SK-N-SH (cell line): ENCODE data around the gene TEX28. TPM values are rescaled to one million over a fixed set of nuclear protein-coding genes. Genes with fewer than 3 reads are reported as not detected.

Experiments used
- CTCF ChIA-PET: fragments of 300-600, 350-600 bp; formaldehyde crosslinking; extraction: SDS; loops from one replicate; lab custom pipeline; 2021; lab: Yijun Ruan, JAX
- POLR2A ChIA-PET: fragments of 350-600 bp; sonication (Branson Sonifier 250); formaldehyde crosslinking; extraction: SDS; loops from one replicate; lab custom pipeline; 2020; ENCODE audit warnings: antibody characterized with exemption, inconsistent platforms; lab: Yijun Ruan, JAX
- DNase-seq: peaks from one replicate; pipeline ENCODE4 v3.0.0; 2012
- H2AFZ ChIP-seq: fragments of 200-600 bp; sonication (generic); 2 replicates; pipeline ENCODE4 v1.8.1; 2016; ENCODE audit warnings: antibody characterized with exemption, mild to moderate bottlenecking, low read depth
- H3F3A ChIP-seq: fragments of 200-600 bp; sonication (generic); replicated peaks from 2 replicates; pipeline ENCODE3; 2016; ENCODE audit warnings: antibody characterized with exemption, mild to moderate bottlenecking; ENCODE audit not compliant: insufficient read depth
- H3K27ac ChIP-seq, 2 experiments: fragments of 200-500 bp in 1 of 2; fragments of 200-600 bp in 1 of 2; sonication (Bioruptor generic) in 1 of 2; sonication (generic), shearing (Covaris generic) in 1 of 2; 2 replicates each; pipeline versions ENCODE4 v1.5.1 to v1.6.1; 2014 to 2016; ENCODE audit warnings: low read depth in 2 of 2, inconsistent platforms in 1 of 2, low read length in 1 of 2, mild to moderate bottlenecking in 1 of 2, mixed read lengths in 1 of 2
- H3K27me3 ChIP-seq: fragments of 200-600 bp; sonication (generic), shearing (Covaris generic); 2 replicates; pipeline ENCODE4 v1.6.1; 2016; ENCODE audit warnings: mixed run types; ENCODE audit not compliant: insufficient read depth
- H3K36me3 ChIP-seq, 2 experiments: fragments of 200-500 bp in 1 of 2; fragments of 200-600 bp in 1 of 2; sonication (Bioruptor generic) in 1 of 2; sonication (generic) in 1 of 2; replicated peaks in 1 of 2; 2 replicates each; pipeline versions ENCODE3 to v1.5.1; 2014 to 2016; ENCODE audit warnings: low read length in 1 of 2, mild to moderate bottlenecking in 1 of 2; ENCODE audit not compliant: insufficient read depth in 2 of 2, control insufficient read depth in 1 of 2
- H3K4me1 ChIP-seq, 2 experiments: fragments of 200-500 bp in 1 of 2; fragments of 200-600 bp in 1 of 2; sonication (Bioruptor generic) in 1 of 2; sonication (generic), shearing (Covaris generic) in 1 of 2; 2 replicates each; pipeline versions ENCODE4 v1.5.1 to v1.6.1; 2014 to 2016; ENCODE audit warnings: low read depth in 1 of 2, low read length in 1 of 2, mixed run types in 1 of 2; ENCODE audit not compliant: insufficient read depth in 2 of 2, control insufficient read depth in 1 of 2
- H3K4me2 ChIP-seq: fragments of 200-600 bp; sonication (generic), shearing (Covaris generic); 2 replicates; pipeline ENCODE4 v1.6.1; 2017; ENCODE audit warnings: mixed run types
- H3K4me3 ChIP-seq, 2 experiments: fragments of 200-500 bp in 1 of 2; fragments of 200-600 bp in 1 of 2; sonication (Bioruptor generic) in 1 of 2; sonication (generic), shearing (Covaris generic) in 1 of 2; 2 replicates each; pipeline versions ENCODE4 v1.5.1 to v1.8.1; 2014 to 2016; ENCODE audit warnings: low read depth in 2 of 2, inconsistent platforms in 1 of 2, low read length in 1 of 2, mild to moderate bottlenecking in 1 of 2, mixed read lengths in 1 of 2, moderate library complexity in 1 of 2
- H3K79me2 ChIP-seq: fragments of 200-600 bp; sonication (generic); 2 replicates; pipeline ENCODE4 v1.8.1; 2017; ENCODE audit warnings: mild to moderate bottlenecking; ENCODE audit not compliant: insufficient read depth
- H3K9ac ChIP-seq: fragments of 200-600 bp; sonication (generic); 2 replicates; pipeline ENCODE4 v1.6.1; 2017; ENCODE audit warnings: mixed run types
- H3K9me2 ChIP-seq: fragments of 200-600 bp; sonication (generic); 2 replicates; pipeline ENCODE4 v1.6.1; 2017; ENCODE audit warnings: mixed run types
- H3K9me3 ChIP-seq: fragments of 200-600 bp; sonication (generic); 2 replicates; pipeline ENCODE4 v1.6.1; 2017; ENCODE audit warnings: mixed run types, mild to moderate bottlenecking, moderate library complexity
- H4K20me1 ChIP-seq: fragments of 200-600 bp; sonication (generic); 2 replicates; pipeline ENCODE4 v1.6.1; 2017; ENCODE audit warnings: mild to moderate bottlenecking, mixed run types; ENCODE audit not compliant: insufficient read depth
- CHD2 ChIP-seq: fragments of 150-350 bp; IDR thresholded peaks from 2 replicates; pipeline ENCODE4 v1.6.1; 2018; ENCODE audit warnings: low read length; ENCODE audit not compliant: partially characterized antibody
- CTCF ChIP-seq: fragments of 200-600 bp; sonication (generic); IDR thresholded peaks from 2 replicates; pipeline ENCODE4 v1.6.1; 2017; ENCODE audit warnings: antibody characterized with exemption, mild to moderate bottlenecking, moderate library complexity
- ELF1 ChIP-seq: IDR thresholded peaks from 2 replicates; pipeline ENCODE4 v1.4.0; 2012
- FOSL2 ChIP-seq: IDR thresholded peaks from 2 replicates; pipeline ENCODE4 v1.4.0; 2012; ENCODE audit warnings: low read depth, mild to moderate bottlenecking, moderate library complexity, borderline replicate concordance
- GATA2 ChIP-seq: sonication (generic); formaldehyde crosslinking; IDR thresholded peaks from 2 replicates; pipeline ENCODE4 v1.5.0; 2020; ENCODE audit warnings: mild to moderate bottlenecking, missing genetic modification reagents
- MEF2A ChIP-seq: IDR thresholded peaks from 2 replicates; pipeline ENCODE4 v1.4.0; 2012; ENCODE audit warnings: low read depth, borderline replicate concordance
- NFIC ChIP-seq: IDR thresholded peaks from 2 replicates; pipeline ENCODE4 v1.4.0; 2012; ENCODE audit warnings: borderline replicate concordance
- POLR2AphosphoS5 ChIP-seq: IDR thresholded peaks from 2 replicates; pipeline ENCODE4 v1.6.1; 2012; ENCODE audit warnings: low read depth, low read length
- RCOR1 ChIP-seq: fragments of 150-350 bp; IDR thresholded peaks from 2 replicates; pipeline ENCODE4 v1.6.1; 2017; ENCODE audit warnings: antibody characterized with exemption, low read length
- SIN3A ChIP-seq: IDR thresholded peaks from 2 replicates; pipeline ENCODE4 v1.6.1; 2012; ENCODE audit warnings: low read depth, mild to moderate bottlenecking, low read length, moderate library complexity, borderline replicate concordance
- TEAD4 ChIP-seq: IDR thresholded peaks from 2 replicates; pipeline ENCODE4 v1.4.0; 2012; ENCODE audit warnings: mild to moderate bottlenecking, borderline replicate concordance; ENCODE audit not compliant: insufficient read depth
- USF1 ChIP-seq: IDR thresholded peaks from 2 replicates; pipeline ENCODE4 v1.4.0; 2012; ENCODE audit warnings: low read depth, borderline replicate concordance
- WGBS: methylation state at CpG from one replicate; pipeline ENCODE4 v1.1.6; 2017; ENCODE audit warnings: low lambda C conversion rate; 5-methylcytosine and 5-hydroxymethylcytosine counted together
- polyA plus RNA-seq, 3 experiments: library from polyadenylated mRNA; depleted of rRNA; stranded (reverse); fragments of >200 nt; gene quantifications; 2 replicates each; pipeline ENCODE4 v1.2.3, GENCODE V29; 2012
- TF ChIP-seq, protein P1 (sequence below): IDR thresholded peaks from 2 replicates; pipeline ENCODE4 v1.6.1; 2012; ENCODE audit warnings: mild to moderate bottlenecking, low read depth, low read length, moderate library complexity
- TF ChIP-seq, protein P2 (sequence below): fragments of 150-350 bp; IDR thresholded peaks from 2 replicates; pipeline ENCODE4 v1.6.1; 2017; ENCODE audit warnings: antibody characterized with exemption, low read length, low read depth, borderline replicate concordance

Gene TEX28
- polyA plus RNA-seq, 1 of the 3 experiments (the other 2 are of a cell fraction): not detected

DNA sequence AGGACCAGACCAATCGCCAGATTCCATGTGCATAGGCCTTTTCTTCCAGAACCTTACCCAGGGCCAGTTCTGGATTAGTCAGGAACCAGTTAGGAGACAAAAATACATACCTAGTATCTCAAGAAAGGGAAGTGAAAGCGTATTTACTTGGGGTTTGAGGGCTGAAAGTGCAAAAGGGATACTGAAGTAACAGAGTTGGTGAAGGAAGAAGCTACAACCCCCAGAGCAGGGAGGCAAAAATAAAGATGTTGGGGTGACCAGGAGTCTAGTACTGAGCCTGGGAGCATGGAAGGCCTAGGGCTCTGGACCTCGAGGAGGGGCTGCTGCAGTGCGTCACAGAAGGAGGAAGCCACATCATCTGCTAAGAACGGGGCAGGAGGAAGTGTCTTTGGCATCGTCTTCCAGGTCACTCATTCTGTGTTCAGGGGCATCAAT is 38.9 kb upstream of the TEX28 start (continued):
- TF ChIP-seq, protein P1, sequence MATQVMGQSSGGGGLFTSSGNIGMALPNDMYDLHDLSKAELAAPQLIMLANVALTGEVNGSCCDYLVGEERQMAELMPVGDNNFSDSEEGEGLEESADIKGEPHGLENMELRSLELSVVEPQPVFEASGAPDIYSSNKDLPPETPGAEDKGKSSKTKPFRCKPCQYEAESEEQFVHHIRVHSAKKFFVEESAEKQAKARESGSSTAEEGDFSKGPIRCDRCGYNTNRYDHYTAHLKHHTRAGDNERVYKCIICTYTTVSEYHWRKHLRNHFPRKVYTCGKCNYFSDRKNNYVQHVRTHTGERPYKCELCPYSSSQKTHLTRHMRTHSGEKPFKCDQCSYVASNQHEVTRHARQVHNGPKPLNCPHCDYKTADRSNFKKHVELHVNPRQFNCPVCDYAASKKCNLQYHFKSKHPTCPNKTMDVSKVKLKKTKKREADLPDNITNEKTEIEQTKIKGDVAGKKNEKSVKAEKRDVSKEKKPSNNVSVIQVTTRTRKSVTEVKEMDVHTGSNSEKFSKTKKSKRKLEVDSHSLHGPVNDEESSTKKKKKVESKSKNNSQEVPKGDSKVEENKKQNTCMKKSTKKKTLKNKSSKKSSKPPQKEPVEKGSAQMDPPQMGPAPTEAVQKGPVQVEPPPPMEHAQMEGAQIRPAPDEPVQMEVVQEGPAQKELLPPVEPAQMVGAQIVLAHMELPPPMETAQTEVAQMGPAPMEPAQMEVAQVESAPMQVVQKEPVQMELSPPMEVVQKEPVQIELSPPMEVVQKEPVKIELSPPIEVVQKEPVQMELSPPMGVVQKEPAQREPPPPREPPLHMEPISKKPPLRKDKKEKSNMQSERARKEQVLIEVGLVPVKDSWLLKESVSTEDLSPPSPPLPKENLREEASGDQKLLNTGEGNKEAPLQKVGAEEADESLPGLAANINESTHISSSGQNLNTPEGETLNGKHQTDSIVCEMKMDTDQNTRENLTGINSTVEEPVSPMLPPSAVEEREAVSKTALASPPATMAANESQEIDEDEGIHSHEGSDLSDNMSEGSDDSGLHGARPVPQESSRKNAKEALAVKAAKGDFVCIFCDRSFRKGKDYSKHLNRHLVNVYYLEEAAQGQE: no peak
- TF ChIP-seq MEF2A: no peak
- no peak for TF ChIP-seq NFIC
- no peak for TF ChIP-seq TEAD4

GRCh38 chrX:154333116-154333515 is 38.2 kb upstream of the TEX28 start:
- no peak overlapping the region for H3K27ac ChIP-seq
- no peaks in the 10 kb centered on the region for H4K20me1 ChIP-seq
- POLR2A ChIA-PET: no interaction called here
- no peaks in the 10 kb centered on the region for H3K79me2 ChIP-seq
- no peaks in the 10 kb centered on the region for H3K36me3 ChIP-seq
- H2AFZ ChIP-seq: no peak overlapping the region
- no peak overlapping the region for H3K4me3 ChIP-seq
- no peak overlapping the region for H3K9ac ChIP-seq
- no peak for DNase-seq
- no peaks in the 10 kb centered on the region for H3K9me2 ChIP-seq
- 42% methylated on average over 5 of the region's 9 CpGs for whole genome bisulfite sequencing
- no peaks in the 10 kb centered on the region for H3K4me1 ChIP-seq
- H3K4me2 ChIP-seq: no peak overlapping the region
- H3K27me3 ChIP-seq: peaks cover 50% of the 10 kb centered on the region
- CTCF ChIA-PET: interaction anchor here (1.2 kb wide), 1 partner anchor 16 kb away, joined by 4 read pairs; no protein-coding TSS in a partner anchor
- H3F3A ChIP-seq: no peaks in the 10 kb centered on the region
- H3K9me3 ChIP-seq: no peaks in the 10 kb centered on the region
- no peak for TF ChIP-seq RCOR1
- TF ChIP-seq SIN3A: no peak
- TF ChIP-seq POLR2AphosphoS5: no peak
- no peak for TF ChIP-seq FOSL2
- TF ChIP-seq CHD2: no peak
- TF ChIP-seq, protein P1: no peak
- no peak for TF ChIP-seq USF1
- TF ChIP-seq CTCF: no peak
- TF ChIP-seq GATA2: no peak
- TF ChIP-seq ELF1: no peak
- TF ChIP-seq, protein P2, sequence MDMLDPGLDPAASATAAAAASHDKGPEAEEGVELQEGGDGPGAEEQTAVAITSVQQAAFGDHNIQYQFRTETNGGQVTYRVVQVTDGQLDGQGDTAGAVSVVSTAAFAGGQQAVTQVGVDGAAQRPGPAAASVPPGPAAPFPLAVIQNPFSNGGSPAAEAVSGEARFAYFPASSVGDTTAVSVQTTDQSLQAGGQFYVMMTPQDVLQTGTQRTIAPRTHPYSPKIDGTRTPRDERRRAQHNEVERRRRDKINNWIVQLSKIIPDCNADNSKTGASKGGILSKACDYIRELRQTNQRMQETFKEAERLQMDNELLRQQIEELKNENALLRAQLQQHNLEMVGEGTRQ: no peak
- TF ChIP-seq, all 33 proteins: peak for 0
